ENCODE data around the gene PMPCB. TPM values are rescaled to one million over a fixed set of nuclear protein-coding genes. Genes with fewer than 3 reads are reported as not detected.
"Not testable (repeated sequence)": the region's sequence is repeated elsewhere in the genome, so short reads cannot be mapped to it uniquely, and the experiment has no call there.

Gene PMPCB
- total RNA-seq, 1 experiment from 2014 or later, result 73.9 TPM

DNA sequence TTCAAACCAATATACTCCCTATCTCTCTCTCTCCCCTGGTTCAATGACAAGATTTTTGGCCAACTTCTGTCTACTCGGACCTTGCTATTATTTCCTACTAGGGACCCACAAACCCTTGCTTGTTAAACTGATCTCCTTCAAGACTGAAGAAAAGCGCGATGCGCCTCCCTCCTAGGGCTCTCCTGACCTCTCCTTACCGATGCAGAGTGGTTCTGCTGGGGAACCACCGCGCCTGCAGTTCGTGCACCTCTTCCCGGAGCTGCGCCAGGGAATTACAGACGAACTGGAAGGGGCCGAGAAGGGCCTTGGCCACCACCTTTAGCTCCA is 17.6 kb upstream of the PMPCB start:
- H3K36me3 Mint-ChIP-seq (ENCODE audit: insufficient read depth, unreplicated experiment); DNase-seq (ENCODE audit: unreplicated experiment); BruUV-seq (replicated peaks); H3K27ac Mint-ChIP-seq (ENCODE audit: low read depth, unreplicated experiment); intact Hi-C loops (cut with micrococcal nuclease); H3K9me3 Mint-ChIP-seq (ENCODE audit: unreplicated experiment): not testable (repeated sequence)
- H3K4me3 Mint-ChIP-seq (ENCODE audit: unreplicated experiment), result peak overlapping the region; percentile 80
- peaks cover 15% of the 10 kb centered on the region for H3K27me3 Mint-ChIP-seq (ENCODE audit: insufficient read depth, unreplicated experiment)
- peaks cover 11% of the 10 kb centered on the region for H3K4me1 Mint-ChIP-seq (ENCODE audit: insufficient read depth, unreplicated experiment)
- ChIA-PET POLR2A (interaction anchor here (0.6 kb wide), 1 partner anchor 21 kb away, joined by 3 read pairs; no protein-coding TSS in a partner anchor), CTCF (interaction anchor here (0.6 to 0.9 kb wide), 3 partner anchors 10 to 126 kb away, joined by 3 read pairs; no protein-coding TSS in a partner anchor)

- intact Hi-C loops (cut with micrococcal nuclease), result loop anchor here (10.0 kb wide), 1 partner anchor 135 kb away; the partner anchor contains the start of gene NAPEPLD
- Mint-ChIP-seq H3K4me3 (ENCODE audit: unreplicated experiment) (peak overlapping the region; percentile 80), H3K27me3 (ENCODE audit: insufficient read depth, unreplicated experiment) (peaks cover 15% of the 10 kb centered on the region), H3K4me1 (ENCODE audit: insufficient read depth, unreplicated experiment) (peaks cover 11% of the 10 kb centered on the region)
- H3K27ac Mint-ChIP-seq (ENCODE audit: low read depth, unreplicated experiment); DNase-seq (ENCODE audit: unreplicated experiment); BruUV-seq (replicated peaks); H3K9me3 Mint-ChIP-seq (ENCODE audit: unreplicated experiment); H3K36me3 Mint-ChIP-seq (ENCODE audit: insufficient read depth, unreplicated experiment): not testable (repeated sequence)
- CTCF ChIA-PET, result interaction anchor here (0.6 to 0.9 kb wide), 3 partner anchors 9 to 126 kb away, joined by 3 read pairs; no protein-coding TSS in a partner anchor
- POLR2A ChIA-PET, result interaction anchor here (0.6 kb wide), 1 partner anchor 20 kb away, joined by 3 read pairs; no protein-coding TSS in a partner anchor
Observed at GRCh38 chr7:103279963-103280802, 17.1 kb upstream of the PMPCB start.

DNA sequence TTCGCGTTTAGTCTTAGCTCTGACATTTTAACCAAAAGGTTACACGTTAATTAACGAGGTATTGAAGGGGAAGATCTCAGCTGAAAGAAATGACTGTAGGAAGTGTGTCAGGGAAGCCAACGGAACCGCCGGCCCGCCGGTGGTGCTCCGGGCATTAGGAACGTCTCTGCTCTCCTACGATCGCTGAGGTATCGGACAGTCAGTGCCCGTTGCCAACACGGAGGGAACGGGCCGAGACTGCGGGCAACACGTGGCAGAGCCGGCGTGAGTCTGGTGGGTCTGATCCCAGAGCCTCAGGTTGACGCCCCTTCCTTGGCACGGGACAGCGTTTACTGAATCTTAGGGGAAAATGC is 16.5 kb upstream of the PMPCB start:
- H3K4me1 Mint-ChIP-seq (ENCODE audit: insufficient read depth, unreplicated experiment), result peaks cover 11% of the 10 kb centered on the region
- POLR2A ChIA-PET; H3K9me3 Mint-ChIP-seq (ENCODE audit: unreplicated experiment); DNase-seq (ENCODE audit: unreplicated experiment); BruUV-seq (replicated peaks); H3K36me3 Mint-ChIP-seq (ENCODE audit: insufficient read depth, unreplicated experiment); H3K27ac Mint-ChIP-seq (ENCODE audit: low read depth, unreplicated experiment): not testable (repeated sequence)
- peaks cover 15% of the 10 kb centered on the region for H3K27me3 Mint-ChIP-seq (ENCODE audit: insufficient read depth, unreplicated experiment)
- intact Hi-C loops (cut with micrococcal nuclease), result loop anchor here (10.0 kb wide), 1 partner anchor 136 kb away; the partner anchor contains the start of gene NAPEPLD
- CTCF ChIA-PET, result interaction anchor here (0.9 kb wide), 1 partner anchor 8 kb away, joined by 3 read pairs; no protein-coding TSS in a partner anchor
- H3K4me3 Mint-ChIP-seq (ENCODE audit: unreplicated experiment), result peak overlapping the region; percentile 80

DNA sequence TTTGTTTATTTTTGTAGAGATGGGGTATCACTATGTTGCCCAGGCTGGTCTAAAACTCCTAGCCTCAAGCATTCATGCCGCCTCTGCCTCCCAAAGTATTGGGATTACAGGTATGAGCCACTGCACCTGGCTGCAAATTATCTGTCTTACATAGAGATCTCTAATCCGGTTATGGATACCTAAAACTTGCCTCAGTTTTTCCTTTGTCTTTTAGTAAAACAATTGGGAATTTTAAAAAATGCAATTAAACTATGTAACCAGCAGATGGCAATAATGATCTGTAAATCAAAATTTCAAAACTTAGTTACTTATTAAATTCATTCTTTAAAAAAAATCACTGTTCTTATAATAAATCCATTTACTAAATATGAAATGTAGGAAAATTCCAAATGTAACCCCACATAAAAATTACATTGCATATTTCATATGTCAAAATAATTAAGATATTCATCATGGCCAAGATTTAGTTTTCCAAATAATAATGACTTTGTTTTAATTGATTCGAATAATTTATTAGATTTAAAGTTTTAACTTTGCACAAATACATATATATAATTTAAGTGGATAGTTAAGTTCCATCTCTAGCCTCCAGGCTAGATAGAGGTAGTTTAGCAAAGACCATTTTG is 14.3 kb upstream of the PMPCB start:
- POLR2A ChIA-PET; H3K36me3 Mint-ChIP-seq (ENCODE audit: insufficient read depth, unreplicated experiment); H3K27ac Mint-ChIP-seq (ENCODE audit: low read depth, unreplicated experiment); H3K4me3 Mint-ChIP-seq (ENCODE audit: unreplicated experiment); BruUV-seq (replicated peaks); DNase-seq (ENCODE audit: unreplicated experiment); H3K9me3 Mint-ChIP-seq (ENCODE audit: unreplicated experiment): not testable (repeated sequence)
- CTCF ChIA-PET, result interaction anchor here (0.6 kb wide), 1 partner anchor 30 kb away, joined by 3 read pairs; no protein-coding TSS in a partner anchor
- H3K4me1 Mint-ChIP-seq (ENCODE audit: insufficient read depth, unreplicated experiment), result peaks cover 11% of the 10 kb centered on the region
- H3K27me3 Mint-ChIP-seq (ENCODE audit: insufficient read depth, unreplicated experiment), result peaks cover 28% of the 10 kb centered on the region
- intact Hi-C loops (cut with micrococcal nuclease), result loop anchor here (10.0 kb wide), 1 partner anchor 138 kb away; the partner anchor contains the start of gene NAPEPLD

DNA sequence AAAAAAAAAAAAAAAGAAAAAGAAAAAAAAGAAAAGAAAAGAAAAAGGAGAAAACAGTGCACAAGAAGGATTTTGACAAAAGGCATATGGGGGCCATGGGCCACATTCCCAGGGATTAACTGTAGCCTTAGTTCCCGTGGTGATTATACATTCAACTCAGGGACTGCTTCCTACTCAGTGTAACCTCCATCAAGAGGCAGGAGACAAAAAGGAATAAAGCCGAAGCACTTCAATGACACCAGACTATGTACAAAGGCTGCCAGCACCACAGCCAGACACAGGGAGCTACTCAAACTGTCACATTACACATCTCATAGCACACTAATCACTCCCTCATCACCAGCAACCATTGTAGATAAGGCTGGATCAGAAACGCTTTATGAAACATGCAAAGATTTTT is 5.1 kb upstream of the PMPCB start:
- Mint-ChIP-seq H3K27ac (ENCODE audit: low read depth, unreplicated experiment) (no peak overlapping the region), H3K27me3 (ENCODE audit: insufficient read depth, unreplicated experiment) (peaks cover 31% of the 10 kb centered on the region), H3K4me1 (ENCODE audit: insufficient read depth, unreplicated experiment) (no peaks in the 10 kb centered on the region), H3K4me3 (ENCODE audit: unreplicated experiment) (no peak overlapping the region), H3K36me3 (ENCODE audit: insufficient read depth, unreplicated experiment) (no peaks in the 10 kb centered on the region), H3K9me3 (ENCODE audit: unreplicated experiment) (no peaks in the 10 kb centered on the region)
- intact Hi-C loops (cut with micrococcal nuclease), result loop anchor here (10.0 kb wide), 2 partner anchors 53 to 1623 kb away; partner anchors contain the start of genes DNAJC2 and PSMC2
- TF ChIP-seq, protein P1, sequence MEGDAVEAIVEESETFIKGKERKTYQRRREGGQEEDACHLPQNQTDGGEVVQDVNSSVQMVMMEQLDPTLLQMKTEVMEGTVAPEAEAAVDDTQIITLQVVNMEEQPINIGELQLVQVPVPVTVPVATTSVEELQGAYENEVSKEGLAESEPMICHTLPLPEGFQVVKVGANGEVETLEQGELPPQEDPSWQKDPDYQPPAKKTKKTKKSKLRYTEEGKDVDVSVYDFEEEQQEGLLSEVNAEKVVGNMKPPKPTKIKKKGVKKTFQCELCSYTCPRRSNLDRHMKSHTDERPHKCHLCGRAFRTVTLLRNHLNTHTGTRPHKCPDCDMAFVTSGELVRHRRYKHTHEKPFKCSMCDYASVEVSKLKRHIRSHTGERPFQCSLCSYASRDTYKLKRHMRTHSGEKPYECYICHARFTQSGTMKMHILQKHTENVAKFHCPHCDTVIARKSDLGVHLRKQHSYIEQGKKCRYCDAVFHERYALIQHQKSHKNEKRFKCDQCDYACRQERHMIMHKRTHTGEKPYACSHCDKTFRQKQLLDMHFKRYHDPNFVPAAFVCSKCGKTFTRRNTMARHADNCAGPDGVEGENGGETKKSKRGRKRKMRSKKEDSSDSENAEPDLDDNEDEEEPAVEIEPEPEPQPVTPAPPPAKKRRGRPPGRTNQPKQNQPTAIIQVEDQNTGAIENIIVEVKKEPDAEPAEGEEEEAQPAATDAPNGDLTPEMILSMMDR (IDR thresholded peaks at IDR 0.05; ENCODE audit: unreplicated experiment), result no peak
- CTCF ChIA-PET, result no interaction called here
- no TSS peak for BruUV-seq (replicated peaks)
- no peak for DNase-seq (ENCODE audit: unreplicated experiment)
- POLR2A ChIA-PET, result no interaction called here
